T-helper 1 cell (primary cell): ENCODE data around the gene AASS.

Experiments
- DNase-seq, 5 donors: peaks; one replicate each; pipeline ENCODE4 v3.0.0-alpha.2; 2012 to 2020

The AASS gene

GRCh38 chr7:122118757-122119156, 25.3 kb downstream of the AASS start:
- DNase-seq = no peak

- DNase-seq = no peak
Observed at GRCh38 chr7:122103064-122103463, 41.0 kb downstream of the AASS start.

- no peak for DNase-seq
Observed at GRCh38 chr7:122100021-122100420, 44.0 kb downstream of the AASS start.

GRCh38 chr7:122095642-122096041, 48.4 kb downstream of the AASS start:
- DNase-seq = no peak

- no peak for DNase-seq
Observed at GRCh38 chr7:122094549-122094948, 49.5 kb downstream of the AASS start.

- peak in 2 of 5 donors; percentile 33 to 48 for DNase-seq
Observed at GRCh38 chr7:122092964-122093797, 50.9 kb downstream of the AASS start.

- DNase-seq = no peak
Observed at GRCh38 chr7:122082670-122083069, 61.4 kb downstream of the AASS start.

GRCh38 chr7:122082160-122082559, 61.9 kb downstream of the AASS start:
- no peak for DNase-seq

GRCh38 chr7:122073635-122074034, 70.4 kb downstream of the AASS start:
- no peak for DNase-seq

- DNase-seq = no peak
Observed at GRCh38 chr7:122072924-122073599, 71.0 kb downstream of the AASS start.

GRCh38 chr7:122072272-122072671, 71.8 kb downstream of the AASS start:
- DNase-seq = no peak

- no peak for DNase-seq
Observed at GRCh38 chr7:122070834-122071233, 73.2 kb downstream of the AASS start.

- no peak for DNase-seq
Observed at GRCh38 chr7:122070062-122070461, 74.0 kb downstream of the AASS start.

GRCh38 chr7:122068999-122069398, 75.0 kb downstream of the AASS start:
- DNase-seq = no peak

- DNase-seq = no peak
Observed at GRCh38 chr7:122068046-122068445, 76.0 kb downstream of the AASS start.

- no peak for DNase-seq
Observed at GRCh38 chr7:122067077-122067476, 77.0 kb downstream of the AASS start.

GRCh38 chr7:122064971-122065370, 79.1 kb downstream of the AASS start:
- no peak for DNase-seq

- DNase-seq = no peak
Observed at GRCh38 chr7:122063146-122063545, 80.9 kb downstream of the AASS start.

GRCh38 chr7:122059542-122059941, 84.5 kb downstream of the AASS start:
- DNase-seq = no peak

- no peak for DNase-seq
Observed at GRCh38 chr7:122056977-122057376, 87.1 kb downstream of the AASS start.

GRCh38 chr7:122055073-122055472, 89.0 kb downstream of the AASS start:
- DNase-seq = no peak

GRCh38 chr7:122054393-122054792, 89.7 kb downstream of the AASS start:
- DNase-seq = no peak

GRCh38 chr7:122046402-122046801, 97.6 kb downstream of the AASS start:
- DNase-seq = no peak

GRCh38 chr7:122040147-122040546, 103.9 kb downstream of the AASS start:
- DNase-seq = no peak
